SK-N-SH (cell line): ENCODE data around the gene AKT1S1. TPM values are rescaled to one million over a fixed set of nuclear protein-coding genes. Genes with fewer than 3 reads are reported as not detected.

Source experiments
- CTCF ChIA-PET: fragments of 300-600, 350-600 bp; formaldehyde crosslinking; extraction: SDS; loops from one replicate; lab custom pipeline; 2021; lab: Yijun Ruan, JAX
- POLR2A ChIA-PET: fragments of 350-600 bp; sonication (Branson Sonifier 250); formaldehyde crosslinking; extraction: SDS; loops from one replicate; lab custom pipeline; 2020; ENCODE audit warnings: antibody characterized with exemption, inconsistent platforms; lab: Yijun Ruan, JAX
- DNase-seq: peaks from one replicate; pipeline ENCODE4 v3.0.0; 2012
- H2AFZ ChIP-seq: fragments of 200-600 bp; sonication (generic); 2 replicates; pipeline ENCODE4 v1.8.1; 2016; ENCODE audit warnings: antibody characterized with exemption, mild to moderate bottlenecking, low read depth
- H3F3A ChIP-seq: fragments of 200-600 bp; sonication (generic); replicated peaks from 2 replicates; pipeline ENCODE3; 2016; ENCODE audit warnings: antibody characterized with exemption, mild to moderate bottlenecking; ENCODE audit not compliant: insufficient read depth
- H3K27ac ChIP-seq, 2 experiments: fragments of 200-500 bp in 1 of 2; fragments of 200-600 bp in 1 of 2; sonication (Bioruptor generic) in 1 of 2; sonication (generic), shearing (Covaris generic) in 1 of 2; 2 replicates each; pipeline versions ENCODE4 v1.5.1 to v1.6.1; 2014 to 2016; ENCODE audit warnings: low read depth in 2 of 2, inconsistent platforms in 1 of 2, low read length in 1 of 2, mild to moderate bottlenecking in 1 of 2, mixed read lengths in 1 of 2
- H3K27me3 ChIP-seq: fragments of 200-600 bp; sonication (generic), shearing (Covaris generic); 2 replicates; pipeline ENCODE4 v1.6.1; 2016; ENCODE audit warnings: mixed run types; ENCODE audit not compliant: insufficient read depth
- H3K36me3 ChIP-seq, 2 experiments: fragments of 200-500 bp in 1 of 2; fragments of 200-600 bp in 1 of 2; sonication (Bioruptor generic) in 1 of 2; sonication (generic) in 1 of 2; replicated peaks in 1 of 2; 2 replicates each; pipeline versions ENCODE3 to v1.5.1; 2014 to 2016; ENCODE audit warnings: low read length in 1 of 2, mild to moderate bottlenecking in 1 of 2; ENCODE audit not compliant: insufficient read depth in 2 of 2, control insufficient read depth in 1 of 2
- H3K4me1 ChIP-seq, 2 experiments: fragments of 200-500 bp in 1 of 2; fragments of 200-600 bp in 1 of 2; sonication (Bioruptor generic) in 1 of 2; sonication (generic), shearing (Covaris generic) in 1 of 2; 2 replicates each; pipeline versions ENCODE4 v1.5.1 to v1.6.1; 2014 to 2016; ENCODE audit warnings: low read depth in 1 of 2, low read length in 1 of 2, mixed run types in 1 of 2; ENCODE audit not compliant: insufficient read depth in 2 of 2, control insufficient read depth in 1 of 2
- H3K4me2 ChIP-seq: fragments of 200-600 bp; sonication (generic), shearing (Covaris generic); 2 replicates; pipeline ENCODE4 v1.6.1; 2017; ENCODE audit warnings: mixed run types
- H3K4me3 ChIP-seq, 2 experiments: fragments of 200-500 bp in 1 of 2; fragments of 200-600 bp in 1 of 2; sonication (Bioruptor generic) in 1 of 2; sonication (generic), shearing (Covaris generic) in 1 of 2; 2 replicates each; pipeline versions ENCODE4 v1.5.1 to v1.8.1; 2014 to 2016; ENCODE audit warnings: low read depth in 2 of 2, inconsistent platforms in 1 of 2, low read length in 1 of 2, mild to moderate bottlenecking in 1 of 2, mixed read lengths in 1 of 2, moderate library complexity in 1 of 2
- H3K79me2 ChIP-seq: fragments of 200-600 bp; sonication (generic); 2 replicates; pipeline ENCODE4 v1.8.1; 2017; ENCODE audit warnings: mild to moderate bottlenecking; ENCODE audit not compliant: insufficient read depth
- H3K9ac ChIP-seq: fragments of 200-600 bp; sonication (generic); 2 replicates; pipeline ENCODE4 v1.6.1; 2017; ENCODE audit warnings: mixed run types
- H3K9me2 ChIP-seq: fragments of 200-600 bp; sonication (generic); 2 replicates; pipeline ENCODE4 v1.6.1; 2017; ENCODE audit warnings: mixed run types
- H3K9me3 ChIP-seq: fragments of 200-600 bp; sonication (generic); 2 replicates; pipeline ENCODE4 v1.6.1; 2017; ENCODE audit warnings: mixed run types, mild to moderate bottlenecking, moderate library complexity
- H4K20me1 ChIP-seq: fragments of 200-600 bp; sonication (generic); 2 replicates; pipeline ENCODE4 v1.6.1; 2017; ENCODE audit warnings: mild to moderate bottlenecking, mixed run types; ENCODE audit not compliant: insufficient read depth
- ELF1 ChIP-seq: IDR thresholded peaks from 2 replicates; pipeline ENCODE4 v1.4.0; 2012
- GABPA ChIP-seq: IDR thresholded peaks from 2 replicates; pipeline ENCODE4 v1.4.0; 2012; ENCODE audit warnings: low read depth, mild to moderate bottlenecking
- GATA2 ChIP-seq: sonication (generic); formaldehyde crosslinking; IDR thresholded peaks from 2 replicates; pipeline ENCODE4 v1.5.0; 2020; ENCODE audit warnings: mild to moderate bottlenecking, missing genetic modification reagents
- IRF3 ChIP-seq: fragments of 150-350 bp; IDR thresholded peaks from 2 replicates; pipeline ENCODE4 v1.6.1; 2016; ENCODE audit warnings: mild to moderate bottlenecking, low read depth, low read length
- MAX ChIP-seq: IDR thresholded peaks from 2 replicates; pipeline ENCODE4 v1.4.0; 2012; ENCODE audit warnings: low read depth
- RAD21 ChIP-seq: IDR thresholded peaks from 2 replicates; pipeline ENCODE4 v1.6.1; 2012; ENCODE audit warnings: mild to moderate bottlenecking, low read length
- RCOR1 ChIP-seq: fragments of 150-350 bp; IDR thresholded peaks from 2 replicates; pipeline ENCODE4 v1.6.1; 2017; ENCODE audit warnings: antibody characterized with exemption, low read length
- WGBS: methylation state at CpG from one replicate; pipeline ENCODE4 v1.1.6; 2017; ENCODE audit warnings: low lambda C conversion rate; 5-methylcytosine and 5-hydroxymethylcytosine counted together
- polyA plus RNA-seq, 3 experiments: library from polyadenylated mRNA; depleted of rRNA; stranded (reverse); fragments of >200 nt; gene quantifications; 2 replicates each; pipeline ENCODE4 v1.2.3, GENCODE V29; 2012
- TF ChIP-seq, protein P1 (sequence below): IDR thresholded peaks from 2 replicates; pipeline ENCODE4 v1.4.0; 2012; ENCODE audit warnings: low read depth, borderline replicate concordance

AKT1S1 gene
- polyA plus RNA-seq, 1 of the 3 experiments (the other 2 are of a cell fraction), result 63.7 TPM

DNA sequence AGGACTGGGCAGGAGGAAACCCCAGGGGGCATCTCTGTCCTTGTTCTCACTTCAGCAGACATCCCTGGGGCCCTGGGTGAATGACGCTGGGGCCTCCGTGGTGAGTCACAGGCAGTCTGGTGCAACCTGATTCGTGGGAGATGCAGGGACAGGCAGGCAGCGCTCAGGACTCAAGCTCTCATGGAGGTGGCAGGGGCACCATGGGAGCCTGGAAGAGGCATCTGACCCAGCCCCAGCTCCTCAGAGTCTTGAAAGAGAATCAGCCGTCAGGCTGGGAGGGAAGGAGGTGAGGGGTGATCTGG, 40.2 kb downstream of the AKT1S1 start:
- Histone ChIP-seq H2AFZ (no peak overlapping the region), H3K36me3 (peaks cover 20 to 77% of the 10 kb centered on the region in 2 experiments)
- POLR2A ChIA-PET, result interaction anchor here (0.6 to 1.1 kb wide), 2 partner anchors 13 to 139 kb away, joined by 3 to 4 read pairs; no protein-coding TSS in a partner anchor

DNA sequence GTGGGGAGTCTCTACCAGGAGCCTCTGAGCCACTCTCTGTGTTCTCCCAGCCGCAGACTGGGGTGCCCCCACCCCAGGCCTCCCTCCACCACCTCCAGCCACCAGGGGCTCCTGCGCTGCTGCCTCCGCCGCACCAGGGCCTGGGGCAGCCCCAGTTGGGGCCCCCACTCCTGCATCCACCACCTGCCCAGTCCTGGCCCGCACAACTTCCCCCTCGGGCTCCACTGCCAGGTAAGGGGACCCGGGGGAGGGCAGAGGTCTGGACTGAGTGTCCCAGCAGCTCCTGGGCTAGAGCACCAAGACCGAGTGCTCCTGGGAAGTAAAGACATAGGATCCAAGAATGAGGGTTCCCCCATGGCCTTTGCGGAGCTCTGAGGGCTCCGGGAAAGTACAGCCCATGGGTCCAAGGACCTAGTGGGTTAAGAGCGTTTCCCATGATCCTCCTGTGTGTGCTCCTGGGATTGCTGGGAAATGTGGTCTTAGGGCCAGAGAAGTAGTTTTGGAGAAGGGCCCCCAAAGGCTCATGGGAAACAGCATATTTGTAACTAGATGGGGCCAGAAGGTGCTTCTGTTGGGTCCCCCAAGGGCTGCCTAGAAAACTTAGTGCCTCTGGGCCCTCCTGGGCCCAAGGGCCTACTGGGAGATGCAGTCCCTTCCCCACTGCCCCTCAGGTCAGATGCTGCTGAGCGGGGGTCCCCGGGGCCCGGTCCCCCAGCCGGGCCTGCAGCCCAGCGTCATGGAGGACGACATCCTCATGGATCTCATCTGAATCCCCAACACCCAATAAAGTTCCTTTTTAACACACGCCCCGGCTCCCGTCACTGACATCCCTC, 40.8 kb downstream of the AKT1S1 start:
- Histone ChIP-seq H3K27me3 (no peaks in the 10 kb centered on the region), H3K9me2 (no peaks in the 10 kb centered on the region), H4K20me1 (no peaks in the 10 kb centered on the region), H3K9me3 (no peaks in the 10 kb centered on the region), H3K4me1 (peaks cover 0 to 11% of the 10 kb centered on the region in 2 experiments; a peak in 1 of 4 replicates), H3K27ac (no peak overlapping the region)
- CTCF ChIA-PET, result interaction anchor here (1.3 kb wide), 1 partner anchor 17 kb away, joined by 4 read pairs; no protein-coding TSS in a partner anchor
- WGBS, result 97% methylated on average over 9 of the region's 20 CpGs
- peak; percentile 20 for DNase-seq
- no peak for TF ChIP-seq ELF1
- no peak for TF ChIP-seq MAX
- no peak for TF ChIP-seq RAD21
- TF ChIP-seq RCOR1, result no peak
- TF ChIP-seq, all 33 proteins: peak for 0
- no peak overlapping the region for H3K4me2 ChIP-seq
- POLR2A ChIA-PET, result no interaction called here
- no peaks in the 10 kb centered on the region for H3K79me2 ChIP-seq
- H3F3A ChIP-seq, result no peaks in the 10 kb centered on the region
- H3K36me3 ChIP-seq, result peaks cover 19 to 77% of the 10 kb centered on the region in 2 experiments
- no peak overlapping the region for H3K9ac ChIP-seq
- H2AFZ ChIP-seq, result no peak overlapping the region
- no peak overlapping the region for H3K4me3 ChIP-seq

More for the DNA sequence above, 40.2 kb downstream of the AKT1S1 start:
- Histone ChIP-seq H3F3A (no peaks in the 10 kb centered on the region), H3K4me2 (no peak overlapping the region)
- DNase-seq, result no peak
- CTCF ChIA-PET, result interaction anchor here (1.3 kb wide), 1 partner anchor 18 kb away, joined by 4 read pairs; no protein-coding TSS in a partner anchor
- TF ChIP-seq GABPA, result no peak
- TF ChIP-seq GATA2 (CRISPR knock-in tag), result no peak
- TF ChIP-seq, protein P1, sequence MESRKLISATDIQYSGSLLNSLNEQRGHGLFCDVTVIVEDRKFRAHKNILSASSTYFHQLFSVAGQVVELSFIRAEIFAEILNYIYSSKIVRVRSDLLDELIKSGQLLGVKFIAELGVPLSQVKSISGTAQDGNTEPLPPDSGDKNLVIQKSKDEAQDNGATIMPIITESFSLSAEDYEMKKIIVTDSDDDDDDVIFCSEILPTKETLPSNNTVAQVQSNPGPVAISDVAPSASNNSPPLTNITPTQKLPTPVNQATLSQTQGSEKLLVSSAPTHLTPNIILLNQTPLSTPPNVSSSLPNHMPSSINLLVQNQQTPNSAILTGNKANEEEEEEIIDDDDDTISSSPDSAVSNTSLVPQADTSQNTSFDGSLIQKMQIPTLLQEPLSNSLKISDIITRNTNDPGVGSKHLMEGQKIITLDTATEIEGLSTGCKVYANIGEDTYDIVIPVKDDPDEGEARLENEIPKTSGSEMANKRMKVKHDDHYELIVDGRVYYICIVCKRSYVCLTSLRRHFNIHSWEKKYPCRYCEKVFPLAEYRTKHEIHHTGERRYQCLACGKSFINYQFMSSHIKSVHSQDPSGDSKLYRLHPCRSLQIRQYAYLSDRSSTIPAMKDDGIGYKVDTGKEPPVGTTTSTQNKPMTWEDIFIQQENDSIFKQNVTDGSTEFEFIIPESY, result no peak
- TF ChIP-seq IRF3, result no peak
- TF ChIP-seq, all 33 proteins: peak for 0
- no peak overlapping the region for H3K27ac ChIP-seq
- no peaks in the 10 kb centered on the region for H3K79me2 ChIP-seq
- peaks cover 0 to 11% of the 10 kb centered on the region in 2 experiments; a peak in 1 of 4 replicates for H3K4me1 ChIP-seq
- H3K9me3 ChIP-seq, result no peaks in the 10 kb centered on the region
- H3K9ac ChIP-seq, result no peak overlapping the region
- WGBS, result 89% methylated on average over 5 of the region's 5 CpGs
- H3K9me2 ChIP-seq, result no peaks in the 10 kb centered on the region
- H4K20me1 ChIP-seq, result no peaks in the 10 kb centered on the region
- no peaks in the 10 kb centered on the region for H3K27me3 ChIP-seq
- H3K4me3 ChIP-seq, result no peak overlapping the region
